Cortex of kidney (tissue), 1 donor: ENCODE results near the gene DNAJC8.

Experiments used
- DNase-seq: peaks from one replicate; lab custom pipeline; 2025; lab: John Stamatoyannopoulos, UW

The DNAJC8 gene

GRCh38 chr1:28200234-28200873, 32.5 kb downstream of the DNAJC8 start:
- DNase-seq, result no peak

GRCh38 chr1:28199328-28200233, 33.2 kb downstream of the DNAJC8 start:
- no peak for DNase-seq

GRCh38 chr1:28197682-28198415, 35.0 kb downstream of the DNAJC8 start:
- no peak for DNase-seq

DNA sequence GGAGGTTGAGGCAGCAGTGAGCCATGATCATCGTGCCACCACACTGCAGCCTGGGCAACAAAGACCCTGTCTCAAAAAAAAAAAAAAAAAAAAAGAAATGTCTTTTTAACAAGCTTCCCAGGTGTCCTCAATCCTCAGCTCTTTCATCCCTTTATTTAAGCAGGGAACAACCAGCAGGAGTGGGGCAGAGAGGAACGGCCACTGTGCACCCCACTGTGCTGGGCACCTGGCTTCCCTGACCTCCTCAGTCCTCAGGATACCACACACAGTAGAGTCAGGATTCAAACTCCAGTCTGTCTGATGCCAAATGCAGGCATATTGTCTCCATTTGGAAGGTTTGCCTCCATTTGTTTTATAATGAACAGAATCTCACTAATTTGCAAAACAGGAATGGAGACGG, 36.5 kb downstream of the DNAJC8 start:
- no peak for DNase-seq

- no peak for DNase-seq
Observed at GRCh38 chr1:28195780-28196179, 37.0 kb downstream of the DNAJC8 start.

DNA sequence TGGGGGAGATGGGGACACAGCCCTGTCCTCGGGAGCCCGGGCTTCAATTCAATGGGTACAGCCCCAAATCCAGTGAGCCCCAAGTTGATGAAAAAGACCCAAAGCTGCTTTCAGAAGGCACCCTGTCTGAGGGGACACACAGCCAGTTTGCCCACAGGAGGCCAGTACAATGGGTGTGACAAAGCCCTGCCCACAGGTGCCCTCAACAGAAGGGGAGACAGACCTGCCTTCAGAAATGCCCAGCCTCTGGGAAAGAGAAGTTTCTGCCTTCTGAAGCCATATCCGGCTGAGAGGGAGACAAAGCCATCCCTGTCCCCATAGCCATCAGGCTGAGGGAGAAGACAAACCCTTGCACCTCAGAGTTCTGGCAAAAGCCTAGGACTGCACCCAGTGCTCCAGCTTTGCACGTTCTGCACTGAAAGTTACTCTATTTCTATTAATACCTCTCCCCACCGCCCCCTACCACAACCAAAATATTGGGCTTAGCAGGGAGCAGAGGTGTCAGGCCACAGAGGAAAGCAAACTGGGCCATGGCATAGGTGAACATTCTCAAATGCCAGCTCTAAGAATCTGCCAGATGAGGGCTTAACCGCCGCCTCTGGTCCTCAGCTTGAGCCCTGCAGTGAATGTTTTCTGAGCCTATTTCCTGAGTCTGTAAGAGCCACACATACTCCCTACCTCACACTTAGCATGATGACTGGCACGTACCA, 38.3 kb downstream of the DNAJC8 start:
- DNase-seq, result no peak

- no peak for DNase-seq
Observed at GRCh38 chr1:28193701-28194161, 39.1 kb downstream of the DNAJC8 start.

GRCh38 chr1:28190996-28191645, 41.7 kb downstream of the DNAJC8 start:
- no peak for DNase-seq

DNA sequence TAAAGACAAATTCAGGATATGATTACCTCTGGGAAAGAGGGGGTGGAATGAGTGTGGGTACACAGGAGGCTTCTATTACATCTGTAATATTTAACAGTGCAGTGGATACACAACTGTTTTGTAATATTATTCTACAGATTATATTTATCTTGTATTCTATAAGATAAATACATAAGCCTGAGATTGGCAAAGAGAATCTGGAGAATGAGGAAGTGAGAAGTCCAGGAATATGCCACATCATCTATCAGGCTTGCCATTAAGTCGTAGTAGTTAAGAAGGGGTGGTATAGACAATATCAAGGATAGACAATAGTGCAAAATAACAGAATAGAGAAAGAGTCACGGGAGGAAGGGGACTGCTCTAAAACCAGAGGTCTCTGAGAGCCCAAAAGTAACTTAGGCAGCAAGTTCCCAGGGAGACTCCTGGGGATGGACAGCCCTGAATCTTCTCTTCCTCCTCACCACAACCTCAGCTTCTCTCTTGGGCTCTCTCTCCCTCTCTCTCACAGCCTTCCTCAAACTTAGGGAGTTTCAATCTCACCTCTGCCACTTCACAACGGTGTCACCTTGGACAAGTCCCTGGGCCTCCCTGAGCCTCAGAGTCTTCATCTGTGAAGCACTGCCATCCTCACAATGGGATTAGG, 42.4 kb downstream of the DNAJC8 start:
- no peak for DNase-seq

- no peak for DNase-seq
Observed at GRCh38 chr1:28185071-28185470, 47.8 kb downstream of the DNAJC8 start.

DNA sequence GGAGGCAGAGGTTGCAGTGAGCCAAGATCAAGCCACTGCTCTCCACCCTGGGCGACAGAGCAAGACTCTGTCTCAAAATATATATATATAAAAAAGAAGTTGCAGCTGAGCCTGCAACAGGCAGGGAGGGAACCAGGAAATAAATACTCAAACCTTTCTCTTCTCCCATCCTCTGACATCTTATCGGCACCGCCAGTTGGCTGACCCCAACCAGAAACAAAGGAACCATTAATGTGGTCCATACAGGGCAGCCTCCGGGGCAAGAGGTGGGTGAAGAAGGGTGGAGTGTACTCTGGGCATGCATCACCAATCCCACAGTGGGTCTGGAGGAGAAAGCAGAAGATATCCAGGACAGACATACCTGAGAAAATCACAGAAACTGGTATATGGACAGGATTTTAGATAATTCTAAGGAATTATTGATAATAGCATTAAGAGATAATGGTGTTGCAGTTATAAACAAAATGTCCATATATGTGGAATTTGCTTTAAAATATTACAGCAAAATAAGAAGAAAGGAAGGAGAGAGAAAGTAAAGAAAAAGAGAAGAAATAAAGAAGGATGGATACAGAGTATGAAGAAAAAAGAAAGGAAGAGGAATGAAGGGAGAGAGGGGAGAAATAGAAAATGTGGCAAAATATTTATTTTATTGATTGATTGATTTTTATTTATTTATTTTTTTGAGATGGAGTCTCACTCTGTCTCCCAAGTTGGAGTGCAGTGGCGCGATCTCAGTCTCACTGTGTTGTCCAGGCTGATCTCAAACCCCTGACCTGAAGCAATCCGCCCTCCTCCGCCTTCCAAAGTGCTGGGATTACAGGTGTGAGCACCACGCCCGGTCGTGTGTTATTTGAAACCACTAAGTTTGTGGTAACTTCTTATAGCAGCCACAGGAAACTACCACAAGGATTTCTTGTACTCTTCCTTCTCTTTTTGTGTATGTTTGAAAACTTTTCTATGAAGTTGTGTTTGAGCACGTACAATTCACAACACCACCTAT, 52.2 kb downstream of the DNAJC8 start:
- no peak for DNase-seq

GRCh38 chr1:28178690-28179485, 53.9 kb downstream of the DNAJC8 start:
- DNase-seq, result no peak

DNA sequence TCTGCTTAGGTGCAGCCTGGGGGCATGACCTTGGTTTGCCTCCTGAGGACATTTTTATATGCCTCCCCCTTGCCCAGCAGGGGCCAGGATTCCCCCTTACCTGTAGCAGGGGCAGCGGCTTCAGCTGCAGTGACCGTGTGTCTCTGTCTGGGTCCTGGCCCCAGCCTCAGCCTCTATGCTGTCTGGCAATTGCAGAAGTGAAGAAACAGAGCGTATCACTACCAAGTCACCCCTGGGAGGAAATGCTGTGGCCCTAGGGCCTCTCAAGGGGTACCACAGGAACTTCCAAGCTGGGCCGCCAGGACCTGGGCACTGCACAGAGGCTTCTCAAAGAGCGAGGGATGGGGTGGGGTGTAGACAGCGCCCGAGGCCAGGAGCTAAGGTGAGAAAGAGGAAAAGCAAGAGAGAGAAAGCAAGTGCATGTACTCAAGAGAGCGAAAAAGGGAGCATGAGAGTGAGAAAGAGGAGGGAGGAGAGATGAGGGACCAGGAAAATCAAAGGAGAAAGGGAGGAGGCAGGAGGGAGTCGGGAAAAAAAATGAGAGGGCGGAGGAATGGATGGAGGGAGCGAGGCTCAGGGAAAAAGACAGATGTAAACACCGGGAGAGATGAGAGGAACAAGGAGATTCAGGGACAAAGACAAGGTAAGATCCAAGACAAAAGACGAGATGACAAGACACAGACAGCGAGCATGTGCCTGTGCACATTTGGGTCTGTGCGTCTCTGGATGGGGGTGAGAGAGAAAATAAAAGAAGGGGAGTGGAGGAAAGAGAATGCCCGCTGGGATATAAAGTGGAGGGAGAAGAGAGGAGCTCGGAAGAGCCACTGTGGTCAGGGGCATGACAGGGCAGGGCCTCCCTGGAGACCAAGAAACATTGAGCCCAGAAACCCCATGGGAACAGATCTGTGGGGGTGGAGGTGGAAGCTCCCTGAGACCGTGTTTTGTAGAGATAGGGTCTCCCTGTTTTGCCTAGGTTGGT, 56.0 kb downstream of the DNAJC8 start, which contains the start of gene PTAFR:
PTAFR (minus strand) TSS at position 199 of the 979 bp plus-strand sequence. CDS start 25,669 bp downstream, outside the sequence.
- no peak for DNase-seq

- DNase-seq, result no peak
Observed at GRCh38 chr1:28175955-28176485, 56.8 kb downstream of the DNAJC8 start.

DNA sequence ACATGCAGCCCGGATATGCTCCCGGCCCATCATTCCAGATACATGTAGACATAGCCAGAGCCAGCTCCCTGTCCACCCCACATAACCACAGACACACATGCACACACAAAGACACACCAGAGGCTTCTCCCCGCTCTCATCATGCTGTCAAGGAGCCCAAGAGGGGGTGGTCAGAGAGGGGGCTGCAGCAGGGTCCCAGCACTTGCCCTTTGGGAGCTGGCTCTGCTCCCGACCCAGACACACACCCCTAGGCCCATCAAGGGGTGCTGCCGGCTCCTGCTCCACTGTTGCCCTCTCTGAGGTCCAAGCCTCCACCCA, 58.9 kb downstream of the DNAJC8 start:
- no peak for DNase-seq

DNA sequence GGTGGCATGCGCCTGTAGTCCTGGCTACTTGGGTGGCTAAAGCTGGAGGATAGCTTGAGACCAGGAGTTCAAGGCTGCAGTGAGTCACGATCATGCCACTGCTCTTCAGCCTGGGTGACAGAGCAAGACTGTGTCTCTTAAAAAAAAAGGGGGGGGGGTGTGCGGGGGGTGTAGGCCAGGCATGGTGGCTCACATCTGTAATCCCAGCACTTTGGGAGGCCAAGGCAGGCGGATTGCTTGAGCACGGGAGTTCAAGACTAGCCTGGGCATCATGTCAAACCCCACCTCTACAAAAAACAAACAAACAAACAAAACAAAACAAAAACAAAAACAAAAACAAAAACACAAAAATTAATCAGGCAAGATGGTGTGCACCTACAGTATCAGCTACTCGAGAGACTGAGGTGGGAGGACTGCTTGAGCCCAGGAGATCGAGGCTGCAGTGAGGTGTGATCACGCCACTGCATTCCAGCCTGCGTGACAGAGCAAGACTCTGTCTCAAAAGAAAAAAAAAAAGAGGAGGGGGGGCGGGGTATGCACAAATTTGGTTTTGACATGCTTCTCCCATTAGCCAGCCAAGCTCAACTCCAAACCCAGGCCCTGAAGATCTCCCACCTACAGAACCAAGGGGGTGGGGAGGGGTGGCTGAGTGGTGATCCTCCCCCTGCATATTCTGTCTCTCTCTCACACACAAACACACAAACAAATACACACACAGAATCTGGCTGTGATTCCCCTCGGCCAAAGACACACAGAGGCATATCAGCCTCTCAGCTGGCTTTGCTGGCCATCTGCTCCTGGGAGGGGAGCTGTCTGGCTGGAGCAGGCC, 59.5 kb downstream of the DNAJC8 start:
- DNase-seq, result no peak
